ENCODE results near the gene CEBPB. TPM values are rescaled to one million over a fixed set of nuclear protein-coding genes. Genes with fewer than 3 reads are reported as not detected.

The CEBPB gene
- total RNA-seq (7.3 TPM), polyA plus RNA-seq (ENCODE audit: insufficient read depth in 1 of 8, insufficient read length in 8 of 8, low replicate concordance in 1 of 8) (10 to 100 TPM in 2 of 8 donors, 1 to 10 TPM in 6; 5.3 to 14.2 (median 8.0) TPM)
- long read RNA-seq, donor 1, transcript CEBPB-201 (1 exons, 1,956 nt), result major isoform, 8 of 8 reads
- long read RNA-seq, donor 1, partial matches to known transcripts, result 0 of 8 reads
- long read RNA-seq, donor 1, other reads (novel, unspliced or antisense), result 0 of 8 reads
- long read RNA-seq, donor 2, partial matches to known transcripts, result 0 of 1 reads
- long read RNA-seq, donor 2, other reads (novel, unspliced or antisense), result 0 of 1 reads
- long read RNA-seq, donor 3, transcript CEBPB-201 (1 exons, 1,956 nt), result major isoform, 11 of 11 reads
- long read RNA-seq, donor 3, partial matches to known transcripts, result 0 of 11 reads
- long read RNA-seq, donor 3, other reads (novel, unspliced or antisense), result 0 of 11 reads
- long read RNA-seq, donor 4, transcript CEBPB-201 (1 exons, 1,956 nt), result major isoform, 12 of 12 reads
- long read RNA-seq, donor 4, partial matches to known transcripts, result 0 of 12 reads
- long read RNA-seq, donor 4, other reads (novel, unspliced or antisense), result 0 of 12 reads
- long read RNA-seq, donor 5, transcript CEBPB-201 (1 exons, 1,956 nt), result major isoform, 27 of 27 reads
- long read RNA-seq, donor 5, partial matches to known transcripts, result 0 of 27 reads
- long read RNA-seq, donor 5, other reads (novel, unspliced or antisense), result 0 of 27 reads
- long read RNA-seq, donor 6, transcript CEBPB-201 (1 exons, 1,956 nt), result major isoform, 18 of 18 reads
- long read RNA-seq, donor 6, partial matches to known transcripts, result 0 of 18 reads
- long read RNA-seq, donor 6, other reads (novel, unspliced or antisense), result 0 of 18 reads
- long read RNA-seq, donor 7, transcript CEBPB-201 (1 exons, 1,956 nt), result major isoform, 11 of 11 reads
- long read RNA-seq, donor 7, partial matches to known transcripts, result 0 of 11 reads
- long read RNA-seq, donor 7, other reads (novel, unspliced or antisense), result 0 of 11 reads
- long read RNA-seq, donor 8, transcript CEBPB-201 (1 exons, 1,956 nt), result major isoform, 16 of 16 reads
- long read RNA-seq, donor 8, partial matches to known transcripts, result 0 of 16 reads
- long read RNA-seq, donor 8, other reads (novel, unspliced or antisense), result 0 of 16 reads
- long read RNA-seq, donor 9, transcript CEBPB-201 (1 exons, 1,956 nt), result major isoform, 17 of 17 reads
- long read RNA-seq, donor 9, partial matches to known transcripts, result 0 of 17 reads
- long read RNA-seq, donor 9, other reads (novel, unspliced or antisense), result 0 of 17 reads
- long read RNA-seq, donor 10, transcript CEBPB-201 (1 exons, 1,956 nt), result major isoform, 22 of 22 reads
- long read RNA-seq, donor 10, partial matches to known transcripts, result 0 of 22 reads
- long read RNA-seq, donor 10, other reads (novel, unspliced or antisense), result 0 of 22 reads
- long read RNA-seq, donor 11, transcript CEBPB-201 (1 exons, 1,956 nt), result major isoform, 13 of 13 reads
- long read RNA-seq, donor 11, partial matches to known transcripts, result 0 of 13 reads
- long read RNA-seq, donor 11, other reads (novel, unspliced or antisense), result 0 of 13 reads

- peaks cover 25% of the 10 kb centered on the region for H3K4me1 ChIP-seq (ENCODE audit: control insufficient read depth, insufficient read depth, low read length)
- peak within 1 kb of the TSS; percentile 92 for H3K27ac ChIP-seq (ENCODE audit: low read length)
- peak within 1 kb of the TSS; percentile 65 for H3K4me3 ChIP-seq (ENCODE audit: low read length)
- WGBS (ENCODE audit: insufficient coverage), result under 1% methylated on average over 84 of the region's 89 CpGs
- H3K36me3 ChIP-seq (ENCODE audit: control insufficient read depth, insufficient read depth, low read length), result peaks cover 11% of the 10 kb centered on the region
- no peaks in the 10 kb centered on the region for H3K9me3 ChIP-seq (replicated peaks; ENCODE audit: control insufficient read depth, low read depth, low read length)
- H3K27me3 ChIP-seq (ENCODE audit: control insufficient read depth, insufficient read depth, low read length), result no peaks in the 10 kb centered on the region
- DNase-seq, result peak; percentile 96
Measured at GRCh38 chr20:50190251-50191064, at the start of gene CEBPB. Gene CEBPB (plus strand): TSS chr20:50190830. CDS start chr20:50191034, 204 bp downstream.

DNA sequence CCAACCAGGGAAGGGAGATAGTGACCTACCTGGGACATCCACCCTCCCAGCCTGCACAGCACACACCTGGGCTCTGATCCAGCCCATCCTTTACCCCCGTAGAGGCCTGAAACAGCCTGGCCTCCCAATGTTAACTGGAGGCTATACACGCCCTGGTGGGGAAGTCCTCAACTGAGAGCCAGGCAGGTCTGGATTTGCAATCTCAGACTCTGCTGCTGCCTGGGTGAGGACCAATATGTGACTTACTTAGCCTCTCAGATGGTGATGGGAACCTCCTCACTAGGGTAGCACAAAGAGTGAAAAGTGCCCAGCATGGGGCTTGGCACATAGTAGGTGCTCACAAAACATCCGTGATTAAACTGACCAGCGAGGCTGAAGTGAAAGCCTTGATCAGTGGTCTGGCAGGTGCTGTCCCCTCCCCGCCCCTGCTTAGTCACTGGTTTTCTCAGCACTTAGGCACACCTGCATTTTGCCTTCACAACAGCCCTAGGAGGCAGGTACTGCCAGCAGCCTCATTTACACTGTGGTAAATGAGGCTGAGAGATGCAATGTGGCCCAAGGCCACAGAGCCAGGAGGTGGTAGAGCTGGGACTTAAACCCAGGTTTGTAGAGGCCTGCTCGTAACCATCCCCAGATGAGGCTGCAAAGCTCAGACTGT, 49.5 kb upstream of the CEBPB start:
- Histone ChIP-seq H3K9me3 (replicated peaks; ENCODE audit: control insufficient read depth, low read depth, low read length) (no peaks in the 10 kb centered on the region), H3K4me1 (ENCODE audit: control insufficient read depth, insufficient read depth, low read length) (peaks cover 3% of the 10 kb centered on the region), H3K27me3 (ENCODE audit: control insufficient read depth, insufficient read depth, low read length) (no peaks in the 10 kb centered on the region), H3K27ac (ENCODE audit: low read length) (no peak overlapping the region), H3K4me3 (ENCODE audit: low read length) (no peak overlapping the region), H3K36me3 (ENCODE audit: control insufficient read depth, insufficient read depth, low read length) (peaks cover 46% of the 10 kb centered on the region)
- WGBS (ENCODE audit: insufficient coverage), result 78% methylated on average over 4 of the region's 6 CpGs
- no peak for DNase-seq

GRCh38 chr20:50141811-50142561, 48.6 kb upstream of the CEBPB start:
- WGBS (ENCODE audit: insufficient coverage), result 87% methylated on average over 5 of the region's 12 CpGs
- peaks cover 49% of the 10 kb centered on the region for H3K36me3 ChIP-seq (ENCODE audit: control insufficient read depth, insufficient read depth, low read length)
- no peak overlapping the region for H3K4me3 ChIP-seq (ENCODE audit: low read length)

GRCh38 chr20:50142812-50143211, 47.8 kb upstream of the CEBPB start:
- no peak overlapping the region for H3K27ac ChIP-seq (ENCODE audit: low read length)
- H3K36me3 ChIP-seq (ENCODE audit: control insufficient read depth, insufficient read depth, low read length), result peaks cover 53% of the 10 kb centered on the region
- H3K4me1 ChIP-seq (ENCODE audit: control insufficient read depth, insufficient read depth, low read length), result peaks cover 17% of the 10 kb centered on the region
- no peaks in the 10 kb centered on the region for H3K27me3 ChIP-seq (ENCODE audit: control insufficient read depth, insufficient read depth, low read length)
- DNase-seq, result no peak
- H3K4me3 ChIP-seq (ENCODE audit: low read length), result no peak overlapping the region
- 77% methylated on average over 6 of the region's 6 CpGs for WGBS (ENCODE audit: insufficient coverage)
- no peaks in the 10 kb centered on the region for H3K9me3 ChIP-seq (replicated peaks; ENCODE audit: control insufficient read depth, low read depth, low read length)

More at GRCh38 chr20:50141811-50142561, 48.6 kb upstream of the CEBPB start:
- no peak for DNase-seq
- H3K4me1 ChIP-seq (ENCODE audit: control insufficient read depth, insufficient read depth, low read length), result peaks cover 11% of the 10 kb centered on the region
- no peaks in the 10 kb centered on the region for H3K9me3 ChIP-seq (replicated peaks; ENCODE audit: control insufficient read depth, low read depth, low read length)
- no peaks in the 10 kb centered on the region for H3K27me3 ChIP-seq (ENCODE audit: control insufficient read depth, insufficient read depth, low read length)
- no peak overlapping the region for H3K27ac ChIP-seq (ENCODE audit: low read length)

GRCh38 chr20:50144362-50144761, 46.3 kb upstream of the CEBPB start:
- 80% methylated on average over 1 of the region's 4 CpGs for WGBS (ENCODE audit: insufficient coverage)
- Histone ChIP-seq H3K27ac (ENCODE audit: low read length) (no peak overlapping the region), H3K9me3 (replicated peaks; ENCODE audit: control insufficient read depth, low read depth, low read length) (no peaks in the 10 kb centered on the region), H3K4me1 (ENCODE audit: control insufficient read depth, insufficient read depth, low read length) (peaks cover 19% of the 10 kb centered on the region), H3K36me3 (ENCODE audit: control insufficient read depth, insufficient read depth, low read length) (peaks cover 61% of the 10 kb centered on the region), H3K4me3 (ENCODE audit: low read length) (no peak overlapping the region), H3K27me3 (ENCODE audit: control insufficient read depth, insufficient read depth, low read length) (no peaks in the 10 kb centered on the region)
- DNase-seq, result no peak

DNA sequence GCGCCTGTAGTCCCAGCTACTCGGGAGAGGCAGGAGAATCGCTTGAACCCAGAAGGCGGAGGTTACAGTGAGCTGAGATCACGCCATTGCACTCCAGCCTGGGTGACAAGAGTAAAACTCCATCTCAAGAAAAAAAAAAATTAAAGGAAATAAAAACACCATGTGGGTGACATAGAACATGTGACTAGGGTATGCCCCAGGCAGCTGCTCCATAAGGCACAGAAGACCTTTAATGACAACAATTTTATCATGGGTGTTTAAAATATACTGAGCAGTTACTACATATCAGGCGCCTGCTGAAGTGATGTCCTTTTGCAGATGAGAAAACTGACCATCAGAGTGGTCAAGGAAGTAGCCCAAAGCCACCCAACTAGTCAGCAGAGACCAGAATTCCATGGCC, 45.1 kb upstream of the CEBPB start:
- peaks cover 30% of the 10 kb centered on the region for H3K4me1 ChIP-seq (ENCODE audit: control insufficient read depth, insufficient read depth, low read length)
- no peak overlapping the region for H3K27ac ChIP-seq (ENCODE audit: low read length)
- WGBS (ENCODE audit: insufficient coverage), result 100% methylated on average over 1 of the region's 6 CpGs

GRCh38 chr20:50146214-50146613, 44.4 kb upstream of the CEBPB start:
- Histone ChIP-seq H3K27me3 (ENCODE audit: control insufficient read depth, insufficient read depth, low read length) (no peaks in the 10 kb centered on the region), H3K27ac (ENCODE audit: low read length) (peak overlapping the region; percentile 72), H3K4me1 (ENCODE audit: control insufficient read depth, insufficient read depth, low read length) (peaks cover 33% of the 10 kb centered on the region), H3K9me3 (replicated peaks; ENCODE audit: control insufficient read depth, low read depth, low read length) (no peaks in the 10 kb centered on the region), H3K36me3 (ENCODE audit: control insufficient read depth, insufficient read depth, low read length) (peaks cover 56% of the 10 kb centered on the region), H3K4me3 (ENCODE audit: low read length) (no peak overlapping the region)
- DNase-seq, result no peak
- 83% methylated on average over 6 of the region's 6 CpGs for WGBS (ENCODE audit: insufficient coverage)

More for the DNA sequence above, 45.1 kb upstream of the CEBPB start:
- peaks cover 59% of the 10 kb centered on the region for H3K36me3 ChIP-seq (ENCODE audit: control insufficient read depth, insufficient read depth, low read length)
- H3K9me3 ChIP-seq (replicated peaks; ENCODE audit: control insufficient read depth, low read depth, low read length), result no peaks in the 10 kb centered on the region
- H3K4me3 ChIP-seq (ENCODE audit: low read length), result no peak overlapping the region
- no peaks in the 10 kb centered on the region for H3K27me3 ChIP-seq (ENCODE audit: control insufficient read depth, insufficient read depth, low read length)
- DNase-seq, result no peak
